Activated naive CD8-positive, alpha-beta T cell (primary cell): Measurements from ENCODE around the gene RIBC2.
"Not testable (repeated sequence)": the region's sequence is repeated elsewhere in the genome, so short reads cannot be mapped to it uniquely, and the experiment has no call there.

ENCODE experiments used
- H3K27ac Mint-ChIP-seq: one replicate; pipeline ENCODE4 v1.8.0; 2021; ENCODE audit warnings: mixed read lengths
- H3K27me3 Mint-ChIP-seq: one replicate; pipeline ENCODE4 v1.8.0; 2021; ENCODE audit warnings: mixed read lengths
- H3K36me3 Mint-ChIP-seq: one replicate; pipeline ENCODE4 v1.8.0; 2021; ENCODE audit warnings: mixed read lengths
- H3K4me1 Mint-ChIP-seq: one replicate; pipeline ENCODE4 v1.8.0; 2021; ENCODE audit warnings: low read depth, mixed read lengths
- H3K4me3 Mint-ChIP-seq: one replicate; pipeline ENCODE4 v1.8.0; 2021; ENCODE audit warnings: mild to moderate bottlenecking, mixed read lengths
- H3K9me3 Mint-ChIP-seq: one replicate; pipeline ENCODE4 v1.8.0; 2021; ENCODE audit warnings: low read depth, mixed read lengths

RIBC2 gene

DNA sequence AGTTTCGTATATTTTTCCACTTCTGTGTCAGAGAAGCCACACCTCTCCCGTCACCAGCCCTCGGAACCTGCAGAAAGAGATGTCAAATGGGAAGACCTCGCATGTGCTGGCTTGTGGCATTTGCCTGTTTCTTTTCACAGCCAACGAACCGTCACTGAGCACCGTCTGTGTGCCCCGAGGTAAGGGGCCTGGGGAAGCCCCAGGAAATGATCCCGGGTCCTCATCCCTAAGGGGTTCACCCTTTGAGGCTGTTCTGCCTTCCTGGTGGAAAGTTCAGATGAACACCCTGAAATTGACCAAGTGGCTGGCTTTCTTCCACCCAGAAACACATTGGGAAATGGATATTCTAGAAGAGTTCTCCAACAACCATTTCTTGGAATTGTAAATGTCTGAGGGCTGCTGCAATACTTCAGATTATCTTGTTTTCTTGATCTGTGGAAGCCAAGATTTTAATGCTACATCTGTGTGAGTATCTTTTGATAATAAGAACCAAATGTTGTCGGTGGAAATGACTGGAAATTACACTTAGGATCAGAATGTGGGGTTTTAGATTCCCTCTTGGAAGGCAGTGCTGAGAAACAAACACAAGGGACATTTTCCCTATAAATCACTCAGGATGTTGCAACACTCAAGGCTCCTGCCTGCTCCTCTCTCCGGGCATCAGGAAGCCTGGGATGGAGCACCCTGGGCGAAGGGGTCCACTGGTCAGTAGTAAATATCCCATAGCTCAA is 37.6 kb downstream of the RIBC2 start:
- Mint-ChIP-seq H3K9me3 (no peaks in the 10 kb centered on the region), H3K27ac (no peak overlapping the region), H3K4me3 (no peak overlapping the region), H3K4me1 (no peaks in the 10 kb centered on the region), H3K27me3 (no peaks in the 10 kb centered on the region), H3K36me3 (no peaks in the 10 kb centered on the region)

DNA sequence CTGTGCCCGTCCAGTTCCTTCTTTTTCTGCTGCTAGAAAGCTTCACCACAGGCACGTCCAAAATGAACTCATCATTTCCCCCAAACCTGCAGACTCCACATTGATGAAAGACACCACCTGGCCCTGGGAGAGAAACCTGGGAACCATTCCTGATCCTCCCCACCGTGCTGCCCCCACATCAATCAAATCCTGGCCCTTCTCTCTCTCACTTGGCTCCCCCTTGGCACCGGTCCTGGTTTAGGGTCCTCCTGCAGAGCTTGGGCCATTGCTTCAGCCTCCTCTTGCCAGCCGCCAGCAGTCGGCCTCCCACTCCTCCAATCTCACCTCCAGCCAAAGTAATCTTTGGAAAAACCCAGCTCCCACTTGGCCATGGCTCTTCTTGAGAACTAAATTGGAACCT is 38.5 kb downstream of the RIBC2 start:
- H3K36me3 Mint-ChIP-seq, result no peaks in the 10 kb centered on the region
- H3K4me3 Mint-ChIP-seq, result no peak overlapping the region
- H3K27ac Mint-ChIP-seq, result no peak overlapping the region
- H3K4me1 Mint-ChIP-seq, result no peaks in the 10 kb centered on the region
- no peaks in the 10 kb centered on the region for H3K27me3 Mint-ChIP-seq
- no peaks in the 10 kb centered on the region for H3K9me3 Mint-ChIP-seq

DNA sequence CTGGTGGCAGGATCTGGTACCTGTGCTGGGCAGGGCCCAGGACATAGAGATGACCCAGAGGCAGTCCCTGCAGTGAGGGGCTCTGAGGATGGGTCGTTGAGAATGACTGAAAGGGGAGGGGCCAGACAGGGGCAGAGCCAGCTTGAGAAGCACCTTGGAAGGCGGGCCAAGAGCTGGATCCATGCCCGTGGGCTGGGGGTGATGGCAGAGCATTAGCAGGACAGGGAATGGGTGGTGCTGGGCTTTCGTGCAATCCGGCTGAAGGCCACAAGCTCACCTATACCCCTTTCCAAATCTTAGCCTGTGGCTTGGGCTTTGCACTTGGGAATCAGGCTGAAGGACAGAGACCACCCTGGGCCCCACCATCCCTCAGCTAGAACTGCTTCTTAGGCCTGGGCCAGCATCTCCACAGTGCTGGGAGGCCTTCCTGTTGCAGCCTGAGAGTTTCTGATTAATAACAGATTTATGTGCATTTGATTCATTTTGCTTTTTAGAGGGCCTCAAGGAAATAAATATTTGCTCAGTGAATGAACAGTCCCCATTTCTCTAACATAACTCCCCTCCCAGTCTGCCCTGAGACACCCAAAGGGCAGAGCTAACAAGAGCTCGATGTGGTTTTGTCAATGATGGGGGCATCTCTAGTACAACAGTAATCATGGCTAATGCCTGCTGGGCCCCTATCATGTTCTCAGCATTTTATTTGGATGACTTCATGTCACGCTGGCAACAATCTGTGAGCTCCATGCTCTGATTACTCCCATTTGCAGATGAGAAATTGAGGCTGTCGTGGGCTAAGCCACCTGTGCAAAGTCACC is 39.3 kb downstream of the RIBC2 start:
- H3K4me1 Mint-ChIP-seq, result no peaks in the 10 kb centered on the region
- no peaks in the 10 kb centered on the region for H3K27me3 Mint-ChIP-seq
- H3K36me3 Mint-ChIP-seq, result no peaks in the 10 kb centered on the region
- H3K4me3 Mint-ChIP-seq, result no peak overlapping the region
- no peaks in the 10 kb centered on the region for H3K9me3 Mint-ChIP-seq
- no peak overlapping the region for H3K27ac Mint-ChIP-seq

DNA sequence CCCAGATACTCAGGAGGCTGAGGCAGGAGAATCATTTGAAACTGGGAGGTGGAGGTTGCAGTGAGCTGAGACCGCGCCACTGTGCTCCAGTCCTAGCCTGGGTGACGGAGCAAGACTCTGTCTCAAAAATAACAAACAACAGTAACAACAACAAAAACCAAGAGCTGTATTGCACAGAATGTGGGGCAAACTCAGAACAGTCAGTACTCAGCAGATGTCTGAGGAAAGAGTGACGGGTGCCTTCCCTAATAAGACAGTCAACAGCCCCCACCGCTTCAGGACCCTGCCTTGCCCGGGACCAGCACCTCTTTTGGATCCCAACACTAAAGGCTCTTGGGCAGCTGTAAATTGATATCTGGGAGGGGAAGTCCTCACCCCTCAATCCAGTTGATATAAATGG is 40.3 kb downstream of the RIBC2 start:
- Mint-ChIP-seq H3K27ac (no peak overlapping the region), H3K27me3 (no peaks in the 10 kb centered on the region), H3K4me3 (no peak overlapping the region), H3K36me3 (no peaks in the 10 kb centered on the region), H3K9me3 (no peaks in the 10 kb centered on the region), H3K4me1 (no peaks in the 10 kb centered on the region)

DNA sequence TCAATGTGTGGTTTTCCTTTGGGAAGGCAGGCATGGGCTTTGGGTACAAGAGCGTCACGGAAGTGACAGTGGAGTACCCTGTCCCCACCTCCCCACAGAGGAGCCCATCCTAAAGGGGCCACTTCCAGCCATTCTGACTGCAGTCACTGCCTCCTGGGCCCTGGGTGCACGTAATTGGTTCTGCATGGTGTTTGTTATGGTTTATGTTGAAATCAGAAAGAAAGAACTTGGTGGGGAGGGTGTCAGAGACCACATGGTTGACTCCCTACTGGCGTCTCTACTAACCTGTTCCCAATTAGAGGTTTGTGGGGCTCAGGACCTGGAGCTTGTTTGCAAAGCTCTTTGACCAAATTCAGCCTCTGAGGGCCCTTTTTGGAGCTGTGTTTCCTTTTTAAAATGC is 40.8 kb downstream of the RIBC2 start:
- H3K9me3 Mint-ChIP-seq, result no peaks in the 10 kb centered on the region
- H3K27ac Mint-ChIP-seq, result no peak overlapping the region
- no peaks in the 10 kb centered on the region for H3K27me3 Mint-ChIP-seq
- H3K4me3 Mint-ChIP-seq, result no peak overlapping the region
- H3K36me3 Mint-ChIP-seq, result no peaks in the 10 kb centered on the region
- H3K4me1 Mint-ChIP-seq, result no peaks in the 10 kb centered on the region

DNA sequence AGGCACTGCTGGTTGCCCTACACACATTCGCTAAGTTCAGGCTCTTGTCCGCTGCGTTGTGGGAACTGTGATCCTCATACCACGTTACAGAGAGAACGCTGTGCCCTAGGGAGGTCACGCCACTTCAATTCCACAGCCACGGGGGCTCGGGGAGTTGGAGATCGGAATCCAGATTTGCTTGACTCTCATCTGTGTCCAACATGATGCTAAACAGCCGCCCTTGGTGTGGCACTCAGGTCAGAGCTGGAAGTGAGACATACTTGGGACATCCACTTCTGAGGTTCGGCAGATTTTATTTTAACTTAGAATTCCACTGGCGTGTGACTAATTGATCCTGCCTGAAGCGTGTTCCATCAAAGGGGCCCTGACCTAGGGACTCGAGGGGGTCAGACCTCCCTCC is 41.7 kb downstream of the RIBC2 start:
- no peak overlapping the region for H3K27ac Mint-ChIP-seq
- H3K4me1 Mint-ChIP-seq, result no peaks in the 10 kb centered on the region
- H3K9me3 Mint-ChIP-seq, result no peaks in the 10 kb centered on the region
- H3K4me3 Mint-ChIP-seq, result no peak overlapping the region
- H3K36me3 Mint-ChIP-seq, result no peaks in the 10 kb centered on the region
- no peaks in the 10 kb centered on the region for H3K27me3 Mint-ChIP-seq

DNA sequence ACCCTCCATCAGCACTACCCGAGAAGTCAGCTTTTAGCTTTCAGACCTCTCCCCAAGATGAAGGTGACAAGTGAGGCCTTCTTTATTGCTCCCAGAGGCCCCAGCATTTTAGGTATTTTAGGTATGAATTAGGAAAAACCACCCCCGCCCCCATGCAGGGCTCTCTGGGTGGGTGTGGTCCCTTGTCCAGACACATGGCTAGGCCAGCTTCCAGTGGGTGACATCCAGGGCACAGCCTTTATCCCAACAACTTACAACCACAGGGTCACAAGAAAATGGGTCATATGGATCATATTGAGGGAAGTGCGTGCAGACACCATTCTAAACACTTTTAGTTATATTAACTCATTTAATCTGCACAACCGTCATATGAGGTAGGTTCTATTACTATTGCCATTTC is 42.1 kb downstream of the RIBC2 start:
- Mint-ChIP-seq H3K4me1 (no peaks in the 10 kb centered on the region), H3K4me3 (no peak overlapping the region), H3K27ac (no peak overlapping the region), H3K27me3 (no peaks in the 10 kb centered on the region), H3K9me3 (no peaks in the 10 kb centered on the region), H3K36me3 (no peaks in the 10 kb centered on the region)

DNA sequence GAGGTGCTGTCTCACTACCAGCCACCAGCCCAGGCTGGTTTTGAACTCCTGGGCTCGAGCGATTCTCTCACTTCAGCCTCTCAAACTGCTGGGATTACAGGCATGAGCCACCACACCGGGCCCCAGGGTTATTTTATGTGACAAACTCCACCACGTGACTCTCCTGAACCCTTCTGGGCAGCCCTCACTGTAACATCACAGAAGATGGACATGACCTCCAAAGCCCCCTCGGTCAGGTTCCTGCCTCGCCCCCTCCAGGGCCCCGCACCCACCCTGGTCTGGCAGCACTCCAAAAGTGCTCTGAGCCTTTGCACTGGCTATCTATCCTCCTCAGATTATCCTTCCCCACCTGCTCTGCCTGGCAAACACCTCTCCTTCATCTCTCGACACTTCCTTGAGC is 43.3 kb downstream of the RIBC2 start:
- no peaks in the 10 kb centered on the region for H3K36me3 Mint-ChIP-seq
- H3K27ac Mint-ChIP-seq, result no peak overlapping the region
- H3K4me3 Mint-ChIP-seq, result no peak overlapping the region
- no peaks in the 10 kb centered on the region for H3K9me3 Mint-ChIP-seq
- H3K27me3 Mint-ChIP-seq, result no peaks in the 10 kb centered on the region
- H3K4me1 Mint-ChIP-seq, result no peaks in the 10 kb centered on the region

DNA sequence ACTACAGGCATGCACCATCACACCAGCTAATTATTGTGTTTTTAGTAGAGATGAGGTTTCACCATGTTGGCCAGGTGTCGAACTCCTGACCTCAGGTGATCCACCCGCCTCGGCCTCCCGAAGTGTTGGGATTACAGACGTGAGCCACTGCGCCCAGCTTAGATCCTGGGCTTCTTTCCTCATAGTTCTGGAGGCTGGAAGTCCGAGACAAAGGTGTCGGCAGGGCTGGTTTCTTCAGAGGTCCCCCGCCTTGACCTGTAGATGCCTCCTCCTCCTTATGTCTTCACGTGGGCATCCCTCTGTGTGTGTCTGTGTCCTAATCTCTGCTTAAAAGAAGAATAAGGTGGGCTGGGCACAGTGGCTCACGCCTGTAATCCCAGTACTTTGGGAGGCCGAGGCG is 45.0 kb downstream of the RIBC2 start:
- Mint-ChIP-seq H3K9me3 (no peaks in the 10 kb centered on the region), H3K4me1 (no peaks in the 10 kb centered on the region), H3K27ac (no peak overlapping the region)

DNA sequence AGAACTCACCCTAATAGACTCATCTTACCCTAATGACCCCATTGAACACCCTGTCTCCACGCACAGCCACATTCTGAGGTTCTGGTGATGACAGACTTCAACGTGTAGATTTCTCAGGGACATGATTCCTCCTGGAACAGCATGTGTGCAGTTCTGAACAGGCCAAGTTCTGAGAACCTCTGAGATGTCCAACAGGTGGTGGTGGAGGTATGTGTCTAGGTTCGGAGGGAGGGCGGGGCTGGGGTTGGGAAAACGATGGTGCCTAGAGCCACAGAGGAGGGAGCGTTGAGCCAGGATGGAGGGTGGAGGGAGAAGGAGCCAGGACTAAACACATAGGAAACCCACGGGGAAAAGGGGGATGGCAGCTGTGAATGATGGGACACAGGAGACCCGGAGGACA is 45.7 kb downstream of the RIBC2 start:
- no peaks in the 10 kb centered on the region for H3K9me3 Mint-ChIP-seq
- H3K4me3 Mint-ChIP-seq, result no peak overlapping the region
- H3K27me3 Mint-ChIP-seq, result no peaks in the 10 kb centered on the region
- H3K4me1 Mint-ChIP-seq, result no peaks in the 10 kb centered on the region
- no peak overlapping the region for H3K27ac Mint-ChIP-seq
- no peaks in the 10 kb centered on the region for H3K36me3 Mint-ChIP-seq

More for the DNA sequence above, 45.0 kb downstream of the RIBC2 start:
- Mint-ChIP-seq H3K27me3 (no peaks in the 10 kb centered on the region), H3K4me3 (no peak overlapping the region), H3K36me3 (no peaks in the 10 kb centered on the region)

DNA sequence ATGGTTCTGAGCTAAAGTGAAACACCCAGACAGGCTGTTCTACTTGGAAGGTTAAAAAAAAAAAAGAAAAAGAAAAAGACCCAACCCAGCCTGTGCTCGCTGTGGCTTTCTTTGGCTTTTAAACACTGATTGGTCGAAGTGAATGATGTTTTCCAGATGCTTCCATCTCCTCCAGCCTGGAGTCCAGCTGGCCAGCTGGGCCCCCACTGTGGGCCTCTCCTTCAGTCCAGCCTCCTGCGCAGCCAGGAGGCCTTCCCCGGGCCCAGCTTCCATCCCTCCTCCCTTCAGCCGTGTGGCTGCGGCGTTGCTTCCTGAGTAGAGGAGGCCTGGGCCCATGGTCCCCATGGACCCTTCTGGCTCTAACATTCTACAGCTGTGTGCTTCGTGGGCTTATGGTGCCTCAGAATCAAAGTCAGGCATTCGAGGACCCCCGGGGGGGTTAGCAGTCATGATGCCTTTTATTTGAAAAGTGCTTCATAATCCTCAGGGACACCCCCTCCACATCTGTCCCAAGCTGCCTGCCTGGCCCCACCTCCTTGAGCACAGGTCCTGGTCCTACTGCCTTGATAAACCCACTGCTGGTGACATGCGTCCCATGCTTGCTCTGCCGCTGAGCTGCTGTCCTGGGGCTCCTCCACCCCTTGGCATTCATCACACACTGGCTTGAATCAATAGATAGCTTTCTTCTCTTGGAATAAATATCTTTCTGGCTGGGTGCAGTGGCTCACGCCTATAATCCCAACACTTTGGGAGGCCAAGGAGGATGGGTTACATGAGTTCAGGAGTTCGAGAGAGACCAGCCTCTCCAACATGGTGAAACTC is 47.0 kb downstream of the RIBC2 start:
- Mint-ChIP-seq H3K9me3 (no peaks in the 10 kb centered on the region), H3K27ac (no peak overlapping the region), H3K27me3 (peaks cover 2% of the 10 kb centered on the region), H3K36me3 (no peaks in the 10 kb centered on the region), H3K4me3 (no peak overlapping the region), H3K4me1 (no peaks in the 10 kb centered on the region)

DNA sequence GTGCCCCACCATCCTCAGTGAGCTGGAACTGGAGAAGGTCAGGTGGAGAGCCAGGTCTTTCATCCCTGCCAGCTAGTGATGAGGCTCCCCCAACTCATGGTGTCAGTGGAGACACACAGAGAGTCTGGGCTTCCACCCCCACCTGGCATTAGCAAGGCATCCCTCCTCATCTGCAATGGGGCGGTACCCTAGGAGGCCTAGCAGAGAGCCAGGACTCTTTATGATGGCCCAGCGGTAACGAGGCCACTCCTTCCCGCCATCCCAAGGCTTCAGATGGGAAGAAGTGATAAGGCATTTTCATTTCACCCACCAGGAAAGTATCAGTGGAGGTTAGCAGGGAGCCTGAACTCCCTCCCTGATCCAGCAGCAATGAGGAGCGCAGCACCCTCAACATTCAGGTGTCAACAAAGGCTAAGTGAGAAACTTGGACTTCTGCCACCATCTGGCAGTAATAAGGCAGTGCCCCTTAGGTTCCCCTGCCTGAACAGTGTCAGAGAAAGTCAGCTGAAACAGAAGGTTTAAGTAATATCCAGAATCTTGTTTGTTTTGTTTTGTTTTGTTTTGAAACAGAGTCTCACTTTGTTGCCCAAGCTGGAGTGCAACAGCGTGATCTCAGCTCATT is 48.7 kb downstream of the RIBC2 start:
- no peak overlapping the region for H3K4me3 Mint-ChIP-seq
- H3K9me3 Mint-ChIP-seq, result peaks cover 3% of the 10 kb centered on the region
- H3K27ac Mint-ChIP-seq, result no peak overlapping the region
- peaks cover 3% of the 10 kb centered on the region for H3K27me3 Mint-ChIP-seq
- H3K4me1 Mint-ChIP-seq, result no peaks in the 10 kb centered on the region
- H3K36me3 Mint-ChIP-seq, result no peaks in the 10 kb centered on the region

DNA sequence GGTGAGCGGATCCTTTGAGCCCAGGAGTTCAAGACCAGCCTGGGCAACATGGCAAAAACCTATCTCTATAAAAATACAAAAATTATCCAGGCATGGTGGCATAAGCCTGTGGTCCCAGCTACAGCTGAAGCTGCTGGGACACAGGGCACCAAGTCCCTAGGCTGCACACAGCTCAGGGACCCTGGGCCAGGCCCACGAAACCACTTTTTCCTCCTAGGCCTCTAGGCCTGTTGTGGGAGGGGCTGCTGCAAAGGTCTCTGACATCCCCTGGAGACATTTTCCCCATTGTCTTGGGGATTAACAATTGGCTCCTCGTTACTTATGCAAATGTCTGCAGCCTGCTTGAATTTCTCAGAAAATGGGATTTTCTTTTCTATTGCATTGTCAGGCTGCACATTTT is 50.2 kb downstream of the RIBC2 start:
- not testable (repeated sequence) for H3K27ac Mint-ChIP-seq, H3K27me3 Mint-ChIP-seq, H3K36me3 Mint-ChIP-seq, H3K9me3 Mint-ChIP-seq, H3K4me1 Mint-ChIP-seq, H3K4me3 Mint-ChIP-seq

DNA sequence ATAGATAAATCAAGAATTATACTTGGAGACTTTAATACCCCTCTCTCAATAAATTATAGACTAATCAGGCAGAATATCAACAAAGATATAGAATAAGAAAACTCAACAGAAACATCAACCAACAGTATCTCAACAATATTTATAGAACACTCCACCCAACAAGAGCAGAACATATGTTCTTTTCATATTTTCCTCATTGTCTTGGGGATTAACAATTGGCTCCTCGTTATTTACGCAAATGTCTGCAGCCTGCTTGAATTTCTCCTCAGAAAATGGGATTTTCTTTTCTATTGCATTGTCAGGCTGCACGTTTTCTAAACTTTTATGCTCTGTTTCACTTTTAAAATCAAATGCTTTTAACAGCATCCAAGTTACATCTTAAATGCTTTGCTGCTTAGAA is 52.1 kb downstream of the RIBC2 start:
- H3K9me3 Mint-ChIP-seq, result peaks cover 3% of the 10 kb centered on the region
- no peak overlapping the region for H3K27ac Mint-ChIP-seq
- no peak overlapping the region for H3K4me3 Mint-ChIP-seq
- H3K36me3 Mint-ChIP-seq, result no peaks in the 10 kb centered on the region
- H3K27me3 Mint-ChIP-seq, result peaks cover 3% of the 10 kb centered on the region
- no peaks in the 10 kb centered on the region for H3K4me1 Mint-ChIP-seq

DNA sequence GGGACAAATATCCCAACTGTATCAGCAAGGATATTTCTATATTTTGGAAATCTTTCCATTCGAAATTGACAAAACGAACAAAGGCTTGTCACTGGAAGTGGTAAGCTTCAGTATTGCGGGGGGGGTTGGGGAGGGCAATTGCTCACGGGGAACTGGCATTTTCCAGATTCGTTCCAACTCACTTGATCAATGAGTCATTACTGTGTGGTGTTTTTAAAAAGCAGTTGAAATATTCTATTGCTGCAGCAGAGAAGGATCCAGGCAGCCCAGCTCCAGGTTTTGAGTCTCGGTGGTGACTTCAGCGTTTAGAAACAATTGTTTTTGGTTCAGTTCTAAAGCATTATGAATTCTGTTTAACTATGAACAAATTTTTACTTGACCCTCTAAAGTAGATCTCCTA is 55.4 kb downstream of the RIBC2 start:
- H3K27ac Mint-ChIP-seq, result no peak overlapping the region
- H3K9me3 Mint-ChIP-seq, result peaks cover 3% of the 10 kb centered on the region
- H3K36me3 Mint-ChIP-seq, result no peaks in the 10 kb centered on the region
- H3K27me3 Mint-ChIP-seq, result peaks cover 3% of the 10 kb centered on the region
- H3K4me3 Mint-ChIP-seq, result no peak overlapping the region
- H3K4me1 Mint-ChIP-seq, result no peaks in the 10 kb centered on the region
